HG02840 (cell line): Measurements from ENCODE around the gene ANKRD17.
"Not testable (repeated sequence)": the region's sequence is repeated elsewhere in the genome, so short reads cannot be mapped to it uniquely, and the experiment has no call there.

ENCODE experiments used
- ATAC-seq: cut with Tn5 transposase; IDR thresholded peaks from one replicate; pipeline ENCODE4 v1.9.1; 2021; ENCODE audit warnings: mild to moderate bottlenecking, moderate library complexity, moderate number of reproducible peaks; ENCODE audit not compliant: unreplicated experiment, low FRiP score

The ANKRD17 gene

DNA sequence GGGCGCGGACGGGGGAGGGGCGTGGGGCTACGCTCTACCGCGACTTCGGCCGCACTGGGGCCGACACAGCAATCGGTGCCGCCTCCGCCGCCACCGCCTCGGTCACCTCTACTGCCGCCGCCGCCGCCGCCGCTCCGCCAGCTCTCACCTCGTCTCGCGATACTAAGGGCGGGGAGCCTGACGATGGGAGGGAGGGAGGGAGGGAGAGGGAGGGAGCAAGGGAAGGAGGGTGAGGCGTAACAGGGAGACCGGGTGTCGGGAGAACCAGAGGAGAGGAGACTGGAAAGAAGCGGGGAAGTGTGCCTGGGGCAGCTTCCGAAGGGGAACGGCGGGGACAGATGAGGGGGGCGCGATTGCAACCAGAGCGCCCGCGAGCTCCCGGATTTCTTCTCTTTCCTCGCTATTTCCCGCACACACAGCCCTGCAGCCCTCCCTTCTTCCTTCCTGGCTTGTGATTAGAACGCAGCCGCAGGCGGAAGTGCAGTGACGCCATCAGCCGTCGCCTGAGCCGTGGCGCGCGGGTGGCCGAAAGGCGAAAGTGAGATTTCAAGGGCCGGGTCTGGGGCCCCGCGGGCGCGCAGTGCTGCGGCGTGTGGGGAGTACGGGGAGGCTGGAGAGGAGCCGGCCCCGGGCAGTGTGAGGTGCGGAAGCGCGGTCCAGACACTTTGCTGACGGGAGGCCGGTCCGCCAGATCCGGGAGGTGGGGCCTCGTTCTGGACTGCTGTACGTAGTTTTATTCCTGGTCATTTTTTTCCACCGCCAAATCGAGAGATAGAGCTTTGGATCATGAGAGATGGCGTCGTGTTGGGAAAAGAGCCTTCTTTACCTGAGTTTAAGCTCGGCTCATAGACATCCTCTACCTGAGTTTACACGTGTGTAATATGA lies at the start of gene ANKRD17:
Gene ANKRD17 (minus strand): TSS at position 113 of the 885 bp plus-strand sequence. CDS start 130 bp downstream, outside the sequence.
- ATAC-seq = peak; percentile 75

DNA sequence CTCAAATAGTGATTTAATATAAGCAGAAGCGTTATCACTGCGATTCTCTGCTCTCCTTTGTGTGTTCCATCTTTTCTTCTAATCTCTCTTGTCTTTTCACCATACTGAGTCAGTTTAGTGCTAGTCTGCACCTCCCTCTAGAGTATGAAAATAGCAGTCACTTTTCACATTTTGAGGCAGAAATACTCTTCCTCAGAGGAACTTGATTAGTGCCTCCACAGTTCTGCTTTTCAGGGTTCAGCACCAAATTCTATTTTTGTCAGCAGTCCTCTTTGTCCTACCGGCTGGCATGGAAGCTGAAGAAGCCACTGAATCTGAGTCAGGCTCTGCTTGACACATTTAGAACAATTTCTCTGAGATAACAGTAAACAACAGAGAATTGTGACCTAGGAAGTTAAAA lies 49.7 kb upstream of the ANKRD17 start:
- no peak for ATAC-seq

GRCh38 chr4:73303711-73304110 lies 45.1 kb upstream of the ANKRD17 start:
- no peak for ATAC-seq

GRCh38 chr4:73299548-73300280 lies 41.1 kb upstream of the ANKRD17 start:
- no peak for ATAC-seq

DNA sequence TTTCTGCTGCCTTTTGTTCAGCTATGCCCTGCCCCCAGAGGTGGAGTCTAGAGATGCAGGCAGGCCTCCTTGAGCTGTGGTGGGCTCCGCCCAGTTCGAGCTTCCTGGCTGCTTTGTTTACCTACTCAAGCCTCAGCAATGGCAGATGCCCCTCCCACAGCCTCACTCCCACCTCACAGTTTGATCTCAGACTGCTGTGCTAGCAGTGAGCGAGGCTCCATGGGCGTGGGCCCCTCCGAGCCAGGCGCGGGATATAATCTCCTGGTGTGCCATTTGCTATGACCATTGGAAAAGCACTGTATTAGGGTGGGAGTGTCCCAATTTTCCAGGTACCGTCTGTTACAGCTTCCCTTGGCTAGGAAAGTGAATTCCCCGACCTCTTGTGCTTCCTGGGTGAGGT lies 34.1 kb upstream of the ANKRD17 start:
- ATAC-seq = not testable (repeated sequence)

GRCh38 chr4:73281982-73282381 lies 23.4 kb upstream of the ANKRD17 start:
- ATAC-seq = no peak

DNA sequence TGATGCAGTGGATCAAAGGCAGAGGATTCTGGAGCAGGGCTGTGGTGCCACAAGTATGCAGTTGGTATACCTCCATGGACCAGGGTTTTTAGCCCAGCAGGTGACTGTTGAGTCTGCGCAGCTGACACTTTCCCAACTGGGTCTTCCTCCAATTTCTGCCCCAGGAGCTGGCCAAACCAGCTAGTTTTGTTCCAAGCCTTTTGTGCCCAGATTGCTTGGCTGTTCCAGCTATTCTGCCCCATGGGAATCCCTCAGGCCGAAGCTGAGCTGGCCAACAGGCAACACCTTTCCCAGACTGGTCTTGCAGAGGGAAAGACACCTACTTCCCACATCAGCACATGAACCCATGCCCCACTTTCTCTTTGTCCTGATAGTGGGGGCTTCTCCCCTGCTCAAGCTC lies 22.8 kb upstream of the ANKRD17 start:
- no peak for ATAC-seq

DNA sequence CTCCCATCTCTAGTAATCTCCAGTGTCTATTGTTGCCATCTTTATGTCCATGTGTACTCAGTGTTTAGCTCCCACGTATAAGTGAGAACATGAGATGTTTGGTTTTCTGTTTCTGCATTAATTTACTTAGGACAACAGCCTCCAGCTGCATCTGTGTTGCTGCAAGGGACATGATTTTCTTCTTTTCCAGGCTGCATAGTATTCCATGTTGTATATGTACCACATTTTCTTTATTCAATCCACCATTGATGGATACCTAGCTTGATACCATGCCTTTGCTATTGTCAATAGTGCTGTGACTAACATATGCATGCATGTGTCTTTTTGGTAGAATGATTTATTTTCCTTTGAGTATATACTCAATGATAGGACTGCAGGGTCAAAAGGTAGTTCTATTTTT lies 18.6 kb upstream of the ANKRD17 start:
- no peak for ATAC-seq

GRCh38 chr4:73275318-73275654 lies 16.7 kb upstream of the ANKRD17 start:
- no peak for ATAC-seq

- no peak for ATAC-seq
Measured at GRCh38 chr4:73272816-73273215, 14.2 kb upstream of the ANKRD17 start.

DNA sequence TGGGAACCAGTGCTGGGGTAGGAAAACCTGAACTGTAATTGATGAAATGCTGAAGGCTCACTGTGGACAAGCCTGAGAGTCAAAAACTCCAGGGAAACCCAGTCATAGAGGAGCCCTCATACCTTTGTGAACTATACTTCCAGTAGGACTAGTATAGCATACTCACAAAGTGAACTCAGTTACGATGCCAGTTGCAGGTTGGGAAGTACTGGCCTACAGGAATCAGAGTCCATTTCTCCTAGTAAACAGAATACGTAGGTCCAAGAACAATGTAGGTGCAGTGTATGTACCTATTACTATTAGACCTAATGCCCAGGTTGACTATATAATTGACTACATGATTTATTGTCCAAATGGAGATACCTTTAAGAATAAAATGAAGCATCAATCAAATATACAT lies 8.5 kb upstream of the ANKRD17 start:
- ATAC-seq = no peak

DNA sequence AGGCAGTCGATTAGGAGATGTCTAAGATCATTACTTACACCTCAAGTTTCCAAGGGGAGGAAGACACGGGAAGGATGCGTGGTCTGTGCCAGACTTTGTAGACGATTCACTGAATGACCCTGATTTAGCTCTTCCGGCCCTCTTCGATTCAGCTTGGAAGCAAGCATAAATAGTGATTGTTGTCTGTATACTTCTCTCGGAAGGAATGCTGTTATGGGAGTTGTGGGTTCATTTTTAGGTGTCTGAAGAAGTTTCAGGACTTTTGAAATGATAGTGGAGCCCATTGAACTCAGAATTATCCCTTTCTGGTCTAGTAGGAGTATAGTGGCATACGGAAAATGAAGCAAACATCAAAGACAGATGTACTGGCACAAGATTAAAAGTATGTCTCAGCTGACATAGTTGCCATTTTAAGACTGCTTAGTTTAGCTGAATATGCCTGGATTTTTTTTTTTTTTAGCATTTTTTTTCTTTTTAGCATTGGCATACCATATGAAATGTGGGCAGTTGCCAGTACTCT lies 1.0 kb upstream of the ANKRD17 start:
- ATAC-seq = peak; percentile 2

DNA sequence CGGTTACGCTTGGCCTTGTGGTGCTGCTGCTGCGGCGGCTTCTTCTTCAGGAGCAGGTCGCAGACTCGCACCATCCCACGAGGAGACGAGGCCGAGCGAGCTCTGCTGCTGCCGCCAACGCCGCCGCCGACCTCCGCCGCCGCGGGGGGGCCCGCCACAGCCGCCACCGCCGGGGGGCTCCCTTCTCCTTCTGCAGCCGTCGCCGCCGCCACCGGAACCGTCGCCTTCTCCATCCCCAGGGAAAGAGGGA lies 237 bp downstream of the ANKRD17 start:
- peak; percentile 35 for ATAC-seq

DNA sequence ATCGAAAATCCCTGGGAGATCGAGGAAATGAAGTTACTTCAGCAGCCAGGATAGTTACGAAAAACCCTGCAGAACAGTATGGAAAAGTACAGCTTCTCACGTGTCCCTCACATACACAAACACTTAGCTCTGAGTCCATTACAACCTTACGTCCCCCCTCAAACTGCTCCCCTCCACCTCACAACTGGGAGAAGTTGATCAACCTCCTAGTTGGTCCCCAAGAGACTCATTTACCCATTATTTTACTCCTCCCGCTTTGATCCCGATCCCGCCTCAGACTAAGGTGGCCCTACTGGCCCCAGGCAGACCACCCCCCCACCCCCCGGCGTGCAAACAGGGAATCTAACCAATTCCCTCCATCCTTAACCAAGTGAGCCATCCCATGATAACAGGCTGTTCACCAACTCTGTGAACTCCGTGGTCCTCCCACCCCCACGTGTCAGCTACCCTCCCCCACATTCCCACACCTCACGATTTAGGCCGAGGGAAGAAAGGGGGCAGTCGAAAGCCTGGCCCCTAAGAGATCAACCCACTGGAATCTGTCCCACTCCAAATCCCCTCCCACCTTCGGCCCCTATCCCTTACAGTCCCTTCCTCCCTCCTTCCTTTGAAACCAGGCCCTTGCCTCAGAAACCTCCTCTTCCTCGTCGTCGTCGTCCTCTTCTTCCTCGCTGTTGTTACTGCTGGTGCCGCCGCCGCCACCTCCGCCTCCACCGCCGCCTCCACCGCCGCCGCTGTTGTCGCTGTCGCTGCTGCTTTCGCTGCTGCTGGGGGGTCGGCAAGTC lies 755 bp downstream of the ANKRD17 start:
- ATAC-seq = peak; percentile 18

- ATAC-seq = no peak
Measured at GRCh38 chr4:73257234-73257633, 1.4 kb downstream of the ANKRD17 start.

GRCh38 chr4:73255847-73256246 lies 2.8 kb downstream of the ANKRD17 start:
- not testable (repeated sequence) for ATAC-seq

DNA sequence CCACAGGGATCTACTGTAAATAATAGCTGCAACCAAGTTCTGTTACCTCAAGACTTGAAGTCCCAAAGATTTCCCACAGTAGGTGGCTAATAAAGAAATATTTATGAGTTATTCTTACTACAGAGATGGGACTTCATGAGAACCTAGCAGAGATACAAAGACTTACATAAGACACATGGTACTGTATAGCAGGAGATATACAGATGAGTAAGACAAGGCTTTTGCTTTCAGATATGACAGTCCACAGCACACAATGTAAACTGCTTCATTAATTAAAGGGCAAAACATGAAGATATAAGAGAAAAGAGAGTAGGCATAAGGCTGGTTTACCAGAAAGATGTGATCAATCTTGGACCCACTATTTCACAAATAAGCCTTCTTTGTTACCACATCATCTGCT lies 6.6 kb downstream of the ANKRD17 start:
- ATAC-seq = no peak

DNA sequence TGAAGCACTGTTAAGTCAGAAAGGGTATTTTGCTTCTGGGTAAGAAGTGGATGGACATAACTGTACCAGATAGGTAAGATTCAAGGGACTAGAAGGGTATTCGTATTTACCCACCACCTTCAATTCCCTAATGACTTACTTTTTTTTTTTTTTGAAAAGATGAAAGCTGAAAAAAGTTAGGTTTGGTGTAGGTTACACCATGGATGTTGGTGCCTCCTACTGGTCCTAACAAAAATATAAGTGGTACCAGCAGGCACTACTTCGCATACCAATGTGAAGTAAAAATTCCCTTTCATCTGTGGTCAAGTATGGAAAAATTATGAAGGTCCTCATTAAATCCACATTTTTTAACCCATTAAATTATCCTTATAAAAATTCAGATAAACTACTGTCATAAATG lies 7.2 kb downstream of the ANKRD17 start:
- ATAC-seq = no peak

- ATAC-seq = no peak
Measured at GRCh38 chr4:73250642-73251041, 8.0 kb downstream of the ANKRD17 start.

- ATAC-seq = no peak
Measured at GRCh38 chr4:73248821-73249220, 9.8 kb downstream of the ANKRD17 start.

- ATAC-seq = no peak
Measured at GRCh38 chr4:73248416-73248815, 10.2 kb downstream of the ANKRD17 start.
